ENCODE results near the gene ZFP1.

- no peak for TF ChIP-seq RARB (CRISPR knock-in tag; IDR thresholded peaks at IDR 0.05)
- no peak for TF ChIP-seq ZNF565 (CRISPR knock-in tag; conservative IDR thresholded peaks at IDR 0.05; ENCODE audit: low read depth)
- no peak for TF ChIP-seq PATZ1 (CRISPR knock-in tag; IDR thresholded peaks at IDR 0.05; ENCODE audit: borderline replicate concordance)
- no peak for TF ChIP-seq TOX (CRISPR knock-in tag; IDR thresholded peaks at IDR 0.05; ENCODE audit: borderline replicate concordance)
- TF ChIP-seq ZNF70 (CRISPR knock-in tag; IDR thresholded peaks at IDR 0.05): no peak
- no peak for TF ChIP-seq GLIS3 (CRISPR knock-in tag; IDR thresholded peaks at IDR 0.05)
- no peak for TF ChIP-seq ISL1 (CRISPR knock-in tag; IDR thresholded peaks at IDR 0.05)
- TF ChIP-seq TCF4 (CRISPR knock-in tag; IDR thresholded peaks at IDR 0.05; ENCODE audit: borderline replicate concordance): no peak
- no peak for TF ChIP-seq ZFP30 (CRISPR knock-in tag; IDR thresholded peaks at IDR 0.05)
- TF ChIP-seq ARNTL (CRISPR knock-in tag; IDR thresholded peaks at IDR 0.05; ENCODE audit: borderline replicate concordance, low read depth): no peak
Observed at GRCh38 chr16:75207831-75208230, 59.5 kb downstream of the ZFP1 start.
